Stimulated activated CD4-positive, alpha-beta T cell treated with anti-CD3 and anti-CD28 coated beads, Interleukin-1b, Interleukin-23, amount 100 ng/mL, for 1 hour (primary cell): ENCODE data around the gene ABCC5.

ENCODE experiments used
- DNase-seq, 2 donors: peaks; one replicate each; pipeline ENCODE4 v3.0.0-alpha.2; 2020; ENCODE audit warnings: low read depth in 2 of 2

The ABCC5 gene

GRCh38 chr3:183922421-183922820 lies 95.3 kb downstream of the ABCC5 start:
- no peak for DNase-seq

- DNase-seq: no peak
These were observed 96.6 kb downstream of the ABCC5 start for GRCh38 chr3:183921096-183921495.

- no peak for DNase-seq
These were observed 97.3 kb downstream of the ABCC5 start for GRCh38 chr3:183920416-183920815.

GRCh38 chr3:183918178-183918577 lies 99.5 kb downstream of the ABCC5 start:
- no peak for DNase-seq

- no peak for DNase-seq
These were observed 99.9 kb downstream of the ABCC5 start for GRCh38 chr3:183917776-183918175.

GRCh38 chr3:183914856-183915255 lies 102.8 kb downstream of the ABCC5 start:
- no peak for DNase-seq

GRCh38 chr3:183913580-183913920 lies 104.1 kb downstream of the ABCC5 start:
- DNase-seq: no peak

GRCh38 chr3:183912895-183913579 lies 104.6 kb downstream of the ABCC5 start:
- no peak for DNase-seq

GRCh38 chr3:183911763-183912506 lies 105.7 kb downstream of the ABCC5 start:
- no peak for DNase-seq

GRCh38 chr3:183911087-183911486 lies 106.6 kb downstream of the ABCC5 start:
- DNase-seq: no peak

- no peak for DNase-seq
These were observed 108.6 kb downstream of the ABCC5 start for GRCh38 chr3:183909030-183909600.

- DNase-seq: no peak
These were observed 109.8 kb downstream of the ABCC5 start for GRCh38 chr3:183907911-183908331.

GRCh38 chr3:183907176-183907575 lies 110.5 kb downstream of the ABCC5 start:
- DNase-seq: no peak

- DNase-seq: no peak
These were observed 111.3 kb downstream of the ABCC5 start for GRCh38 chr3:183906234-183906921.

GRCh38 chr3:183904833-183905780 lies 112.6 kb downstream of the ABCC5 start:
- DNase-seq: no peak

GRCh38 chr3:183898028-183898431 lies 119.7 kb downstream of the ABCC5 start:
- DNase-seq: no peak

- no peak for DNase-seq
These were observed 120.1 kb downstream of the ABCC5 start for GRCh38 chr3:183897606-183898005.

- DNase-seq: no peak
These were observed 121.1 kb downstream of the ABCC5 start for GRCh38 chr3:183896610-183897009.

GRCh38 chr3:183896184-183896583 lies 121.5 kb downstream of the ABCC5 start:
- no peak for DNase-seq

GRCh38 chr3:183895774-183896173 lies 121.9 kb downstream of the ABCC5 start:
- DNase-seq: no peak

- DNase-seq: no peak
These were observed 122.4 kb downstream of the ABCC5 start for GRCh38 chr3:183895296-183895695.
